HG03342 (cell line): ENCODE results near the gene IFNA6.
"Not testable (repeated sequence)": the region's sequence is repeated elsewhere in the genome, so short reads cannot be mapped to it uniquely, and the experiment has no call there.

Source experiments
- ATAC-seq: cut with Tn5 transposase; IDR thresholded peaks from one replicate; pipeline ENCODE4 v1.9.1; 2021; ENCODE audit warnings: mild to moderate bottlenecking, moderate library complexity; ENCODE audit not compliant: unreplicated experiment

Gene IFNA6

DNA sequence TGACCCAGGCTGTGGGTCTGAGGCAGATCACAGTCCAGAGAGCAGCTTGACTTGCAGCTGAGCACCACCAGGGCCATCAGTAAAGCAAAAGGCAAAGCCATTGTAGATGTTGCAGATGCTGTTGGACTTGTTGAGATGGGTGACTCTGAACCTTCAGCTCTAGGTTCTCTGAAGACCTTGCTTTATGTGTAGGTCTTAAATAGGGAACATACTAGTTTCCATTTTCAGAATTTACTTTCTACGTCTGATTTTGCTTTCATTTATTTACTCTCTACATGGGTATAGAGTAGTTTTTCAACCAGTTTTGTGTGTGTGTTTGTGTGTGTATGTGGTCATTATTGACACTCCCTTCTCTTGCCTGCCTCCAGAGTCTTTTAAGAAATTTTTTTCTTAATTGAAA is at the start of gene IFNA6:
TSS of gene IFNA6 (minus strand) at position 101 of the 400 bp plus-strand sequence. CDS start at position 101, 0 bp downstream.
- ATAC-seq: no peak

DNA sequence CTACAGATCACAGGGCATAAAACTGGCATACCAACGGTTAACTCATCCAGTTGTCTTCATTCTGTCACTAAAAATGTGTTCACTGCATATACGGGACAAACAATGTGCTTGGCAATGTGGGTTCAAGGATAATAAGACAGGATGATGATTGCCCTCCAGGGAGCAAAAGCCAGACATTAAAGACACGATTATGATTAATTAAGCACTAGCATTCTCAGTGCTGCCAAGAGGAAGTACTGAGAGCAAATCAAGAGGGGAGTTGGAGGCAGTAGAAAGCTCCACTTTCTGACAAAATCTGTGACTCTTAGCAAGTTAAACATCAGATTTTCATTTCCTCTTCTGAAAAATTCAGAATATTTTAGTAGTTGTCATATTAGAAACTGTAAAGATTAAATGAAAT is 49.3 kb upstream of the IFNA6 start:
- no peak for ATAC-seq

DNA sequence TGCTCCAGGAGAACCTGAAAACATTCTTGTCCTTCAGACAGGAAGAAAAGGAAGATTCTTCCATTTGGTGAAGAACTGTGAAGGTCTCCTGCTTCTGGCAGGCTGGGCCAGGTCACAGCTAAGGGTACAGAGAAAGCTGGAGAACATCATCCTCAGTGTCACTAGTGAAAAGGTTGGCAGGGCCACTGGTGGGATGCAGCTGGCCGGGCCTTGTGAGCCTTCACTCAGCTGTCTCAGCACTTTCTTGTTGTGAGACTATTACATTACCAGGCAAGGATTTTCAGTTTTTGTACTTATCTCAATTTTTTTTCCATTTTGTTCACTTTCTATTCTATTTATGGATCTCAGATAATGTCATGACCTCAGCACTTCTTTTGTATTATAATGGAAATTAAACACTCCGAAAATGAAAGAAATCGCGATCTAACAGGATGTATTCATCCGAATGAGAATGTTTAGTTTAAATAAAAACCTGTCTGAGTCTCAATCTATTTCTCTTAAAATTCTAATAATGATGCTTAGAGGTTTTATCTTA is 48.3 kb upstream of the IFNA6 start:
- ATAC-seq: no peak

DNA sequence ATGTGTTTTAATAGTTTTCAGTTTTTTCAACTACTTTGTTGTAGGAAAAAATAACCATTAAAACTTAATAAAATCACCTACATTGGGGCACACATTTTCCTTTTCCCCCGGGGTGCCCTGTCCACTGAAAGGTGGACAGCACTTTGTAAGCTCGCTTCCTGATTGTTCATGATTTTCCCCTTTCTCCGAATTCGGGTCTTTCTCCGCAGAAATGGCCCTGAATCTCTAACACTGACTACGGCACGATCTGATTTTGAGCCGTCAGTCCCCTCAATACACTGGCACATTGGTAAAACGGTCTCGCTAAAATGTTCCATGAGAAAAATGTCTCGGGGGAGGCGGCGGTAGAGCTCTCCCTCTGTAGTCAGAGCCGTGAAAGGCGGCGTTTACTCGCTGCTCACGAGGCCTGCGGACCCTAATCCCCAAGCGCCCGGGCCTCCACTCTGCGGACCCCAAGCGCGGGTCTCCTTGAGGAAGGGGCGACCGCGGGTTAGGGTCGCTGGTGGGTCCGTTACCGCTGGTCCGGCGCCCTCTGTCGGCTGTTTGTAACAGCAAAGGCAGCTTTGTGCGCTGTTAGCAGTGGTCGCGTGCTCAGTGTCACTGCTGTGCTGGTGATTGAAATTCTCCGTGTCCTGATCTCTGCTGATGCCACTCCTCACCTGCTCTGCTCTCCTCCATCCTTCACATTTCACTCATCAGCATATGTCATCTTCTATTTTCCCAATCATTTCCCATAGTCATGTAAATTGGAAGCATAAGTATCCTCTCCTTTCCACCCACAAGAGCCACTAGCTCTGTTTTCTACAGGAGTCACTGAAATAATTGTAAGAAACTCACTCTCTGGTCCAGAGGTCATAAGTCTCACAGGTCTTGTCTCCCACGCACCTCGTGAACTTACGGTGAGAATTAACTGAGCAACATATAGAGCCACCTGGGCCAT is 45.4 kb upstream of the IFNA6 start:
- peak; percentile 64 for ATAC-seq

DNA sequence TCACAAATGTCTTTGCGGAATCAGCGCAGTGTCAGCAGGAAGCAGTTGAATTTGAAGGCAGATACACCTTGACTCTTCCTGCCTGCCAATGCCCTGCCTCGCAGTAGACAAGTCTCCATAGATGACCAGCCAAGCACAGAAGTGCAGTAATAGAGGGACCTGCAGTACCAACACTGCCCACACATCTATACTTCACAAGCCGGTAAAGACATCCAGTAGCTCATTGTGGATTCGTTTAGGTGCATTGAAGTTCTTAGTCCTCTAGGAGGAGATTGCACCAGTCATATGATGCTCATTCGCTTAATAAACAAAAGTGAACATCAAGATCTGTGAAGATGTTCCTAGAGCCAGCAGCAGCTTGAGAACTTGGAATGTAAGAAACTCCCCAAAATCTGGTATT is 41.6 kb upstream of the IFNA6 start:
- peak; percentile 93 for ATAC-seq

DNA sequence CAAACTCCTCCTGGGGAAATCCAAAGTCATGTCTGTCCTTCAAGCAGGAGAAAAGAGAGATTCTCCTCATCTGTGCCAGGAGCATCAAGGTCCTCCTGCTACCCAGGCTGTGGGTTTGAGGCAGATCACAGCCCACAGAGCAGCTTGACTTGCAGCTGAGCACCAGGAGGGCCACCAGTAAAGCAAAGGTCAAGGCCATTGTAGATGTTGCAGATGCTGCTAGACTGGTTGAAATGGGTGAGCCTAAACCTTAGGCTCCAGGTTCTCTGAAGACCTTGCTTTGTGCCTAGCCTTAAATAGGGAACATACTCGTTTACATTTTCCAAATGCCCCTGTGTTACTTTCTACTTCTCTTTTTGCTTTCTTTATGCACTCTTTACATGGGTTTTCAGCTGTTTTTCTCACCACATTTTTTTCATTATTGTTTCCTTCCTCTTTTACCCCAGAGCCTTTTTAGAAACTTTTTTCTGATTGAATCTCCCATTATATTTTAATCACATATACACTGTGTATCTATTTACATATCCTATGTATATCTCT is 34.5 kb upstream of the IFNA6 start, which contains the start of gene IFNA2:
TSS of gene IFNA2 (minus strand) at position 268 of the 540 bp plus-strand sequence. CDS start at position 199, 69 bp downstream.
- ATAC-seq: no peak

DNA sequence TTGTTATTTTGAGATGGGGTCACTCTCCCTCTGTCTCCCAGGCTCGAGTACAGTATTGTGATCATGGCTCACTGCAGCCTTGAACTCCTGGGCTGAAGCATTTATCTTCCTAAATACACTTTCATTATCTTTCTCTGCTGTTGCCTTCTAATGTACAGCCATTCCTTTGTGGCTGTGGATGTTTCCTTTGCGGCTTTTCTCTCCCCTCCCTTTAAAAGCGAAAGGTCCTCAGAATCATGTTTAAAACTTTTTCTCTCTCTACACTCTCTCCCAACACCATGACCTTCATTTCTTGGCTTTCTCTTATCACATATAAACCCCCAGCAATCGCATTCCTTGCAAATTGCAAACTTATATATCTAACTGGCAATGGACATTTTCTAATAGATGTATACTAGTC is 32.9 kb upstream of the IFNA6 start:
- ATAC-seq: no peak

DNA sequence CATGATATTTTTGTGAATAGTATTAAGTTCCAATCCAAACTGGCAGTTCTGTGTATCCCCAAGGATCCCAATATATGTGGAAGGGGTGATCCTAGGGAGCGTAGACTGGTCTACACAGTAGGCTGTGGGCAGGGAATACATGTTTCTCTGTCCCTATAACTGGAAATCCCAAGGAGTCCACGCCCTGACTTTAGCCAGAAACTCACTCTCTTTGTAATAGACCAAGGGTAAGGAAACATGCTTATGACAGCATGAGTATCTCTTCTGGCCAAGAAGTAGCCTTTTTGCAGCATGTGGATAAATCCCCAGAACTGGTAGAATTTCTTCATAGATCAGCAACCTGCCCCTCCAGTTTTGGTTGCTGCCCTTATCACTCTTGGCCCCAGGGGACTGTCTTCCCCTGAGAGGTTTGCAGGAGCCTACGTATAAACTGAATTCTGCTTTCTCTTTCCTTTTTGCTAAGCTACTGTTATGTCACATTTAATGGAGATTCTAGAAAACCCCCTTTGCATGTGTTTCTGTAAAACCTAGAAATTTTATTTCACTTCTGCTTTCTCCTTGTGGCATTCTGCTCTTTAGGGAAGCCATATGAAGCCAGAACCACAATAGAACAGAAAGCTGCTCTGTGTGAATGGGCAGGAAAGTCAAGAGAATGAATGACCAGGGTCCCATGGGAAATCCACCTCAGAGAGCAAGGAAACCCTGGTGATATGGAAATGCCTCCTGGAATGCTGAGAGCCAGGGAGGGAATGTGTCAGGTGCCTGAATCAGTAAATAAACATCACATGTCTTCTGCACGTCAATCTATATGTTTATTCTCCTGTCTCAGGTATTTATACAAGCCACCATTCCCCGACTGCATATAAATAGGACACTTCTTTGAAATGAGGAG is 31.0 kb upstream of the IFNA6 start:
- ATAC-seq: peak; percentile 96

DNA sequence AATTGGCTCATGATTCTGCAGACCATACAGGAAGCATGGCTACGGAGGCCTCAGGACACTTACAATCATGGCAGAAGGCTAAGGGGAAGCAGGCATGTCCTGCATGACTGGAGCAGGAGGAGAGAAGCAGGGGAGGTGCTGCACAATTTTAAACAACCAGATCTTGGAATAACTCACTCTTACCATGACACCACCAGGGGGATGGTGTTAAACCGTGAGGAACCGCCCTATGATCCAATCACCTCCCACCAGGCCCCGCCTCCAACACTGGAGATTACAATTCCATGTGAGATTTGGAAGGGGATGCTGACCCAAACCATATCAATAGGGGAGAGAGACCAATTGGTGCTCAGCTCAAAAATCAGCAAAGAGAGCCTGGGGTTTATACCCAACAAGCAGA is 20.8 kb upstream of the IFNA6 start:
- not testable (repeated sequence) for ATAC-seq

DNA sequence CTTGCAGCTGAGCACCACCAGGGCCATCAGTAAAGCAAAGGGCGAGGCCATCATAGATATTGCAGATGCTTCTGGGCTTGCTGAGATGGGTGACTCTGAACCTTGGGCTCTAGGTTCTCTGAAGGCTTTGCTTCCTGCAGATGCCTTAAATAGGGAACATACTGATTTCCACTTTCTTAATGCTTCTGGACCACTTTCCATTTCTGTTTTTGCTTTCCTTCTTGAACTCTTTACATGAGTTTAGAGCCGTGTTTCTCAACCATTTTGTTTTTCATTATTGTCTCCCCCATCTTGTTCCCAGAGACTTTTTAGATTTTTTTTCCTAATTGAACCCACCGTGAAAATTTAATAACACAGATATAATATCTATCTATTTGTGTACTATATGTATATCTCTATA is 17.3 kb upstream of the IFNA6 start, which contains the start of gene IFNA13:
TSS of gene IFNA13 (minus strand) at position 101 of the 400 bp plus-strand sequence. CDS start at position 54, 47 bp downstream.
- no peak for ATAC-seq

DNA sequence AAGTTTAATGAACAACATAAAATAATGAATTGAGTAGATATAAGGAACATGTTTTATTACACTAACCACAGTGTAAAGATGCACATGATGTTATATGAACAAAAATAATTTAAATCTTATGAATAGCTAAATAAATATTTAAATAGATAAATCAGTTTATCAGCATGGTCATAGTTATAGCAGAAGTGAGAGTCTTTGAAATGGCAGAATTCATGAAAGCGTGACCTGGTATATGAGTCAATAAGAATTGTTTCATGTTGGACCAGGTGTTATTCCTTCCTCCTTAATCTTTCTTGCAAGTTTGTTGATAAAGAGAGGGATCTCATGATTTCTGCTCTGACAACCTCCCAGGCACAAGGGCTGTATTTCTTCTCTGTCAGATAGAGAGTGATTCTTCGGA is 16.5 kb upstream of the IFNA6 start:
- peak; percentile 98 for ATAC-seq

DNA sequence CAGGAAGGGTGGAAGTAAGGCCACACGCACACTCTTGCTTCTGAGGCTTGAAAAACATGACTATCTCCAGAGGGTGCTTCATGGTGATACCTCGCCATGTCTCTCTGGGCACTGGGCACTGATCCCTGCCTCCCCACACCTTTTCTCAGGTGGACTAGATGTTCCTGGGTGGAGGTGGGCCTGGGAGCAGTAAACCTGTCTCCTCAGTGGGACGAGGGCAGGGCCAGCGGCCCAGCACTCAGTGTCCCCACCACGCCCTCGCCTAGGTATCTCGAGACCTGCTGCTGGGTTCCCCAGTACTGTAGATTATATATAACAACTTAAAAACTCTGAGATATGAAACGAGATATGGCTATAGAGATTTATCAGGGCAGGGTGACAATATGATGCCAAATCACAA is 11.6 kb upstream of the IFNA6 start:
- ATAC-seq: no peak

DNA sequence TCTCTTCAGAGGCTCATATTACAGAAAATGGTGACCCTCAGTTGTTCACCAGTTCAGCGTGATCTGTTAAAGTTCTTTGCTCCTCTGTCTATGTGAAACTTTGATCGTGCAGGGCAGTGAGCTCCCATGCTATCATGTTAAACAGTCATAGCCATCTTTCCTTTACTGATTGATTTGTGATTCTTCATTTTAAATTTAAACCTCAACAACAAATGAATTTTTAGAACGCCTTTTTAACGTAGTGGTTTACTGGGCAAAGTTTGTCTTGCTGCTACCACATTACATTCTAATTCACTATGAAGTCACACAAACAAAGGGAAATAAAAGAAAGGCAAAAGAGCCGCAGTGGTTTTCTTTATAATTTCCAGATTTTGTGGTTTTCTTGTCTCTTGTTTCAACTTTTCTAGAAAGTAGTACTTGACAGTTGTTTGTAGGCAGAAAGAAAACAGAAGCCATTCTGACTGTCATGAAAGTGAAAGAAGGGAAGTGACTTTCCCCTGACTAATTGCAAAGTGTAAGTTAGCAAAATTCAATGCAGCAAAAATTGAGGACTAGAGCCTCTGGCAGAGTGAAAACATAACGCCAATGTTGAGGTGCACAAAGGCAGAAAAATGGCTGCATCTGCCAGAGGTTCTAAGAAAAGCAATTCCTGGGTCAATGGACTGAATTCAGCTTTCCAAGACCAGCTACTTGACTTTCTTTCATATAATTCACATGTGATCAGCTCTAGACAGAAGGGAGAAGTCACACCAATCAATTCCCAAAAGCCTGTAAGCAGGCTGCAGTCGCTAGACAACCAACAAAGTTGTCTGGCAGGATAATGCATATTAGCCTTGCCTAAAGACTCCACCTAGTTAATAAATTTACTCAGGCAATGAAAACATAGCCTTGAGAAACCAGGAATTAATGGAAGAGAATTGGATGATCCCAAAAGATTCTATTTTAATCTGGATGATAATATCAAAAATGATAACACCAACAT is 7.1 kb upstream of the IFNA6 start:
- ATAC-seq: peak; percentile 93

DNA sequence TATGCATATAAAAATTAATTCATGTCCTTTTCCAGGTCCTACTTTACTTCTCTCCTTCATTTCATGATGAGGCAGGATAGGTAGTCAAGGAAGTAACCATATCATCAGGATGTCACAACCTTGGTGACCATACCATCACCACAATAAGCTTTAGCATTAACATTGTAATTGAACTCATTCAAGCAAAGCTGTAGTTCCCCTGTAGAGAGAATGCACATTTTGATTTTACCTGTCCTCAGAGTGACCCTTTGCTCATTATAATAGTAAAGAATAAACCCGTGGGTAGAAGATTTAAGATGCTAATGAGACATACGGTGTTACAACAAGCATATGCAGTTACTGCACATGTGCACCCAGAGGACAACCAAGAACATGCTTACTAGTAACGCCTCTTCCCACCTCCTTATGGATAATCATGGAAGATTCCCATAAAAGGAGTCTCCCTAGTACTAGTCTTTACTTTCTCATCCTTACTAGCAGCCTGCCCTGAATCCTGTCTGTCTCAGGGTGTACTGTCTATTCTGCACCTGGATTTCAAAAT is 2.2 kb downstream of the IFNA6 start:
- ATAC-seq: no peak

DNA sequence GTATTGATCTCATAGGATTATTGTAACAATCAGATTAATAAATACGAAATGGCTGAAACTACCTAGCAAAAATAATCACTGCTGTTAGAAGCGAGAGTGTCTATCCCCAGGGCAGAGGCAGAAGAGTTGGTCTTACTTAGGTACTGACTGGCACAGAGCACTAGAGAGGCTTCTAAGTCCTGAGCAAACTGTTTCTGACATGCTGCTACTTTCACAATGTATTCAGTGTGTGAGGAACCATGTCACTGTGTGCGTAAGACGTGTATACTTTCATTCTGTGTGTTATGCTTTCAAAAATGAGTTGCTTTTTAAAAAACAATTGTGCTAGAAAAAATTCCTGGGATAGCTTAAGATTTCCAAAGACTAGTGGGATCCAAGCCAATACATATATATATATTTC is 10.0 kb downstream of the IFNA6 start:
- no peak for ATAC-seq

DNA sequence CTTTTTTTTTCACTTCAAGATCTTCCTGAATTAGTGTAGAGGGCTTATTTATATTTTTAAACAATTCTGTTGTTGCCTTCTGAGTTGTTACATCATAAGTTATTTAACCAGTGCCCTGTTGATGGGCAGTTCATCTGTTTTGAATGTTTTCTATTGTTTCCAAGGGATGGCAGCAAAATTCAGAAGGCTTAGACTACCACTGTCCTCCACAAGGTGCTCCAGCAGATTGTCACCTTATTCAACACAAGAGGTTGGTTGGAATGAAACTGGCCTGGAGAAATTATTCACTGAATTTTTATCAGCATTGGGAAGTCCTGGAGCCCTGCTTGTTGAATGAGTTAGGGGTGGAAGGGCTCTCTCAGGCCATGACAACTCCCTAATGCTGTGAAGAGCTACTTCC is 14.2 kb downstream of the IFNA6 start:
- no peak for ATAC-seq

DNA sequence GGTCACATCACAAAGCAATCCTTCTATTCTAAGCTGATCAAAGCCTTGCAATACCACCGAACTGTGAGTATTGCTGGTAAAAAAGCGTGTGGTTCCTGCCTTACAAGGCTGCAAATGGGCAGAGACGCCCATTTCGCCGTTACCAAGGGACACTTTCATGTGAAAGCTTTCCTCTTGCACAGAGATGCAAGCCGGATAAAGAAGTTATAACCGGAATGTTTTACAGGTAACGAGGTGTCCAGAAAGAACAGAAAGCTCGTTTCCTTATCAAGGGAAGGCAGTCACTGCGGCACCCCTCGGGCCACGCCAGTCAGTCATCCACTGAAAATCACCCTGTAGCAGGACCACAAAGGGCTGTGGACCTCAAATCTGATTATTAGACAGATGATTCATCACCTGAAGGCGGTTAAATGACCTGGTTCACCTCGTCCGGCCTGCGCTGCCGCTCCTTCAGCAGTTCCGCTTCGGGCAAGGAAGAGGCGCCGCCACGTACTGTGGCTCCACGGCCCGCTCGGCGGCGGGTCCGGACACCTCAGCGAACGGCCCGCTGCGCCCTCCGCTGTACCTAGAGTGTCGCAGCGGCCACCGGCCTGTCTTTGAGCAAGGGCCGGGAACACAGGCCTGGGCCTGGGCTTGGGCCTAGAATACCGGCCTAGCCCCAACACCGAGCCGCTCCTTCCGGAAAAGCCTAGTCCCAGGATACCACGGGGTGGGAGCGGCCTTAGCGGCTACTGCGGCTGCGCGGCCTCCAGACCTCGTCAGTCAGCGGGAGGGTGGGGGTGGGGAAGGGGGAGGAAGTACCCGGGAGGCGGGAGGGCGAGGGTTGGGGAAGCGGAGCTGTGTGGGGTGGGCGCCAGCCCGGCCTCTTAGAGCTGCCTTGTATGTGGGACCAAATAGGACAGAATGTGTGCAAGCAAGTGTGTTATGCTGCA is 15.7 kb downstream of the IFNA6 start, which contains the start of gene KLHL9:
TSS of gene KLHL9 (minus strand) at position 704 of the 932 bp plus-strand sequence. CDS start at position 159, 545 bp downstream.
- ATAC-seq: peak; percentile 88

DNA sequence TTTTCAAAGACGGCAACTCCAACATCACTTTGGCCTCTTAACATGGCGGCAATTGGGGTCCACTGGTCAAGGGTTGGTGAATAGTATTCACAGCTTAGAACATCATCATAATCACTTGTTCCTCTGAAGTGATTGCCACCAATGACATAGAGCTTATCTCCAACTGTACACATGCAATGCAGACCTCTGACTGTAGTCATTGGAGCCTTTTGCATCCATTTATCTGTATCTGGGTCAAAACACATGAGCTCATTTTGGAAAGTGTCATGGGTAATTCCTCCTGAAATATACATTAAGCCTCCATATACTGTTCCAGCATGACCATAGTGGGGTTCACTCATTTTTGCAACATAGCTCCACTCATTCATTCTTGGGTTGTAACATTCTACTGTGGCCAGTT is 17.5 kb downstream of the IFNA6 start:
- no peak for ATAC-seq
